Astrocyte of the spinal cord (primary cell): Measurements from ENCODE around the gene CCDC92.
"Not testable (repeated sequence)": the region's sequence is repeated elsewhere in the genome, so short reads cannot be mapped to it uniquely, and the experiment has no call there.

Experiments used
- DNase-seq: peaks from one replicate; pipeline ENCODE4 v3.0.0; 2011; ENCODE audit warnings: low read depth, low spot score
- H3K4me3 ChIP-seq: 2 replicates; pipeline ENCODE4 v1.5.1; 2011; ENCODE audit warnings: low read depth, mild to moderate bottlenecking, low read length, moderate library complexity
- CTCF ChIP-seq: IDR thresholded peaks from 2 replicates; pipeline ENCODE4 v1.5.1; 2012; ENCODE audit warnings: low read depth, mild to moderate bottlenecking, low read length, inconsistent platforms
- in situ Hi-C: cut with HindIII; loops from 2 replicates; pipeline ENCODE4 v1.10.0; 2017; ENCODE audit warnings: low sequenced_read_pairs

The CCDC92 gene

DNA sequence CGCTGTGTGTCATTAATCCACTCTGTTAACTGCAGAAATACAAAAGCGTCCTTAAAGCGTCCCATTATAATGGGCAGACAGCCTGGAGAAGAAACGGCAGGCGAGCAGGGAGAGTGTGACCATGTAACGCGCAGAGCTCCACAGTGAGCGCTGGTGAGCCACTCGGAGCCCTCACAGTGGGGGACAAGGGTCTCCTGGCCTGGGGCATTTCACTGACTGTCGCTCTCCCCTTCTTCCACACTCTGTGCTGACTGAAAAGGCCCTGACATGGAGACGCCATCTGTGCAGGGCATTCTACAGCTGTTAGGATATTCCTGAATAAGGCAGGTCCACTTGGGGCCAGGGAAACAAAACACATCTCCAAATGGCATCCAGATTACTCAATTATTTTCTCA is 24.2 kb downstream of the CCDC92 start:
- in situ Hi-C loops: no loop called here
- DNase-seq: no peak
- H3K4me3 ChIP-seq: no peak overlapping the region
- TF ChIP-seq CTCF: no peak

DNA sequence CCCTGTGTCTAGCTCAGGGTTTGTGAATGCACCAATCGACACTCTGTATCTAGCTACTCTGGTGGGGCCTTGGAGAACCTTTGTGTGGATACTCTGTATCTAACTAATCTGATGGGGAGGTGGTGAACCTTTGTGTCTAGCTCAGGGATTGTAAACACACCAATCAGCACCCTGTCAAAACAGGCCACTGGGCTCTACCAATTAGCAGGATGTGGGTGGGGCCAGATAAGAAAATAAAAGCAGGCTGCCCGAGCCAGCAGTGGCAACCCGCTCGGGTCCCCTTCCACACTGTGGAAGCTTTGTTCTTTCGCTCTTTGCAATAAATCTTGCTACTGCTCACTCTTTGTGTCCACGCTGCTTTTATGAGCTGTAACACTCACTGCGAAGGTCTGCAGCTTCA is 25.1 kb downstream of the CCDC92 start:
- in situ Hi-C loops, H3K4me3 ChIP-seq, DNase-seq: not testable (repeated sequence)

DNA sequence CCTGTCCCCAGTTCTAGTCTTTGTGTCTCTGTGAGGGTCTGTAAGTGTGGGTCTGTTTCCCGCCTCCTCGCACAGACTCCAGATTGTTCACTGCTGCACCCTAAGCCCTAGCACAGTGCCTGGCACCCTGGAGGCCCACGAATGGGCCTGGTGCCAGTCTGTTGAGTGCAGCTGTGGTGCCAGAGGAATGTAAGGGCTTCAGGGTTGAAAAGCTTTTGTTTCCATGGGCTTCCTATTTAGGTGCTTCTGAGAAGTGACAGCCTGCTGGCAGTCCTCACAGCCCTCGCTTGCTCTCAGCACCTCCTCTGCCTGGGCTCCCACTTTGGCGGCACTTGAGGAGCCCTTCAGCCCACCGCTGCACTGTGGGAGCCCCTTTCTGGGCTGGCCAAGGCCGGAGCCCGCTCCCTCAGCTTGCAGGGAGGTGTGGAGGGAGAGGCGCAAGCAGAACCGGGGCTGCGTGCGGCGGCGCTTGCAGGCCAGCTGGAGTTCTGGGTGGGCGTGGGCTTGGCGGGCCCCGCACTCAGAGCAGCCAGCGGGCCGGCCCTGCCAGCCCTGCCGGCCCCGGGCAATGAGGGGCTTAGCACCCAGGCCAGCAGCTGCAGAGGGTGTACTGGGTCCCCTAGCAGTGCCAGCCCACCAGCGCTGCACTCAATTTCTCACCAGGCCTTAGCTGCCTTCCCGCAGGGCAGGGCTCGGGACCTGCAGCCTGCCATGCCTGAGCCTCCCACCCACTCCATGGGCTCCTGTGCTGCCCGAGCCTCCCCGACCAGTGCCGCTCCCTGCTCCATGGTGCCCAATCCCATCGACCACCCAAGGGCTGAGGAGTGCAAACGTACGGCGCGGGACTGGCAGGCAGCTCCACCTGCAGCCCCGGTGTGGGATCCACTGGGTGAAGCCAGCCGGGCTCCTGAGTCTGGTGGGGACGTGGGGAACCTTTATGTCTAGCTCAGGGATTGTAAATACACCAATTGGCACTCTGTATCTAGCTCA is 25.8 kb downstream of the CCDC92 start:
- H3K4me3 ChIP-seq, in situ Hi-C loops, DNase-seq: not testable (repeated sequence)

DNA sequence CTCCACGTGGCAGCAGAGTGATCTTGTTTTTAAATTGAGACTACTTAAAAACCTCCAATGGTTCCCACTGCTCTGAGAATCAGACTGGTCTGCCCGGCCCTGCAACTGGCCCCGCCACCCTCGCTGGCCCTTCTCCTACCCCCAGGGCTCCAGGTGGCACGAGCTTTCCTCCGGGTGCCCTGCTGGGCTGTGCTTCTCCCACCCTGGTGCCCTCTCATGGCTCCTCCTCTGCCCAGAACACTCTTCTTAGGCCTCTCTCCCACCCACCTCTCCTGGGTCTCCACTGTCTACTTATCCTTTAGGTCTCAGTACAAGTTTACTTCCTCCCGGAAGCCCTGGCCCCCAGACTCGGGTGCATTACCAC is 26.5 kb downstream of the CCDC92 start:
- no peak for DNase-seq
- H3K4me3 ChIP-seq: no peak overlapping the region
- in situ Hi-C loops: no loop called here
- TF ChIP-seq CTCF: no peak

DNA sequence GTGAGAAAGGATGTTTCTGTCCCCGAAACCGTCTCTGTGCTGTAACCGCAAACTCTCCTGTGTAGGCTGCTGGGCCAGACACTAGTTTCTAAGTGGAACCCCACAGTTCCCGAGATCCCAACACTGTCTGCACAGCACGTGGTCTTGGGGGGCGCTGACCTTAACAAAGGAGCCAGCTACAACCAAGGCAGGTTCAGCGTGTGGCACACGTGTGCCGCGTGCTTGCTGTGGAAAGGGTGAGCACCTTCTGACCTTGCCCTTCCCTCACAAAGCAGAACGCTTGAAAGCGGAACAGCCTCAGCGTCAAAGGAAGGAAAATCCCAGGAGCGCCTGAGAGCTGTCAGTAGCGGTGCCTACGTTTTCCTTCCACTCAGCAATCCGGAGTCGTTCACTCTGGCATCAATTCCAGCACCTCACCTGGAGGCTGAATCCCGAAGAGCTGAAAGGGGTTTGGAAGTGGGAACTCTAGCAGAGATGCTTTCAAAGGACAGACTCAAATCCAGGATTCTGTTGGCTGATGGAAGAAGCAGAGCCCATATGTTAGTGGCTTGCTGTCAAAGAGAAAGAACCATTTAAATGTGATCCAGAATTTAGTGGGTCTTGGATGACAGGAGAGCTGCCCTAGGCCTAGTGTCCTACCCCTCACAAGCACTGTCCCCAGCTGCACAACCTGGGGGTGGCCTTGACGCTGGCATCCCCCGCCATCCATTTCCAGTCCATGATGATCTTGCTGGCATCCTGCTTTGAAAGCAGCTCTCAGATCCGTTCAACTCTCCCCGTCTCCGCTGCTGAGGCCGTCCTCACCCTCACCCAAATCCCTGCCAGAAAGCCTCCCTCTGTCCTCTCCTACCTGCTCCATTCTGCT is 27.1 kb downstream of the CCDC92 start:
- no peak for DNase-seq
- TF ChIP-seq CTCF: no peak
- no peak overlapping the region for H3K4me3 ChIP-seq
- in situ Hi-C loops: no loop called here

GRCh38 chr12:123944696-123945095 is 27.9 kb downstream of the CCDC92 start:
- no peak for TF ChIP-seq CTCF
- no peak for DNase-seq
- H3K4me3 ChIP-seq: no peak overlapping the region
- in situ Hi-C loops: no loop called here

DNA sequence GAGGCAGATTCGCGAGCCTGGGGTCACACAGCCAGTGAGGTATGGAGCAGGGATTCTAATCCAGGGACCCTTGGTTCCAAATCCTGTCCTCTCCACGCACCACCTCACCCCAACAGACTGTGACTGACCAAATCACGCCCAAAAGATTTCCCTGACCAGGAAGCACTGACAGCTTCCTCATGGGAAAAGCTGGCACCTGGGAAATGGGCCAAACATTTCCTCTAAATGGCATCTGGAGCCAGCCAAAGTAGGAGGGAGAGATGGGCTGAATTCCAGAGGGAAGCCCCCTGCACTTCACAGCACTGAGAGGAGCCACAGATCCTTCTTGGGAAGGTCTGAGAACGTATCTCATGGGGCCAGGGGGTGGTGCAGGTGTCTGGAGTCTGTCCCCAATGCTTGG is 28.8 kb downstream of the CCDC92 start:
- no peak overlapping the region for H3K4me3 ChIP-seq
- TF ChIP-seq CTCF: no peak
- DNase-seq: no peak
- in situ Hi-C loops: no loop called here
